Fibroblast of lung (primary cell): Measurements from ENCODE around the gene ANKS1B. TPM values are rescaled to one million over a fixed set of nuclear protein-coding genes. Genes with fewer than 3 reads are reported as not detected.
"Not testable (repeated sequence)": the region's sequence is repeated elsewhere in the genome, so short reads cannot be mapped to it uniquely, and the experiment has no call there.

Experiments used
- DNase-seq, 2 donors: peaks; one replicate each; pipeline versions ENCODE4 v3.0.0 to v3.0.0-alpha.2; 2010; ENCODE audit warnings: low read depth in 2 of 2
- H2AFZ ChIP-seq: 2 replicates; pipeline ENCODE4 v1.5.1; 2012; ENCODE audit warnings: low read length, control low read depth, inconsistent platforms
- H3K27ac ChIP-seq: 2 replicates; pipeline ENCODE4 v1.5.1; 2011; ENCODE audit warnings: low read length, control low read depth; ENCODE audit not compliant: insufficient read depth
- H3K27me3 ChIP-seq: 2 replicates; pipeline ENCODE4 v1.5.1; 2011; ENCODE audit warnings: mild to moderate bottlenecking, low read length; ENCODE audit not compliant: control insufficient read depth, insufficient read depth
- H3K36me3 ChIP-seq: 2 replicates; pipeline ENCODE4 v1.5.1; 2011; ENCODE audit warnings: low read length; ENCODE audit not compliant: control insufficient read depth, insufficient read depth
- H3K4me1 ChIP-seq: 2 replicates; pipeline ENCODE4 v1.5.1; 2011; ENCODE audit warnings: low read length; ENCODE audit not compliant: control insufficient read depth, insufficient read depth; ENCODE audit errors: extremely low read depth
- H3K4me2 ChIP-seq: 2 replicates; pipeline ENCODE4 v1.5.1; 2011; ENCODE audit warnings: low read length, control low read depth; ENCODE audit not compliant: insufficient read depth; ENCODE audit errors: extremely low read depth
- H3K4me3 ChIP-seq, 4 experiments: fragments of 200-600 bp in 1 of 4; sonication (generic) in 1 of 4; replicated peaks in 1 of 4; 2 replicates each; pipeline ENCODE4 v1.5.1; 2011 to 2016; ENCODE audit warnings: low read length in 4 of 4, low read depth in 3 of 4, mild to moderate bottlenecking in 3 of 4, control low read depth in 2 of 4, inconsistent platforms in 1 of 4, mixed read lengths in 1 of 4; ENCODE audit not compliant: insufficient read depth in 1 of 4; ENCODE audit errors: control extremely low read depth in 1 of 4
- H3K79me2 ChIP-seq: 2 replicates; pipeline ENCODE4 v1.5.1; 2012; ENCODE audit warnings: mild to moderate bottlenecking, low read length, inconsistent platforms; ENCODE audit not compliant: control insufficient read depth, insufficient read depth
- H3K9ac ChIP-seq: 2 replicates; pipeline ENCODE4 v1.5.1; 2011; ENCODE audit warnings: mild to moderate bottlenecking, low read length, control low read depth; ENCODE audit not compliant: insufficient read depth
- H3K9me3 ChIP-seq: 2 replicates; pipeline ENCODE4 v1.5.1; 2012; ENCODE audit warnings: low read depth, low read length; ENCODE audit not compliant: control insufficient read depth, insufficient read depth
- H4K20me1 ChIP-seq: 2 replicates; pipeline ENCODE4 v1.5.1; 2011; ENCODE audit warnings: low read length; ENCODE audit not compliant: control insufficient read depth, insufficient read depth; ENCODE audit errors: extremely low read depth
- EZH2 ChIP-seq: IDR thresholded peaks from 2 replicates; pipeline ENCODE4 v1.5.1; 2012; ENCODE audit warnings: low read length, control low read depth, mild to moderate bottlenecking; ENCODE audit errors: missing control alignments
- polyA plus RNA-seq, 2 donors: library from polyadenylated mRNA; depleted of rRNA in 1 of 2; stranded (reverse) in 1 of 2; unstranded in 1 of 2; fragments of >200 nt; gene quantifications; 2 replicates each; pipeline ENCODE4 v1.2.1, GENCODE V29; 2011 to 2012; ENCODE audit warnings: missing spikeins in 1 of 2
- total RNA-seq: library from RNA; depleted of rRNA; stranded (reverse); fragments of >200 nt; gene quantifications from 2 replicates; pipeline ENCODE4 v1.2.1, GENCODE V29; 2014
- TF ChIP-seq, protein P1 (sequence below), 2 donors: IDR thresholded peaks in 1 of 2; conservative IDR thresholded peaks in 1 of 2; 1 replicate in 1 of 2; 2 replicates in 1 of 2; pipeline ENCODE4 v1.5.1; 2011 to 2012; ENCODE audit warnings: low read length in 2 of 2, control low read depth in 1 of 2, inconsistent platforms in 1 of 2, low read depth in 1 of 2, mild to moderate bottlenecking in 1 of 2

The ANKS1B gene
- total and polyA plus RNA-seq, 2 donors (not counting 1 experiment from before 2014, with no cell fraction given) = 0.11 to 0.83 TPM

GRCh38 chr12:98970210-98970609 is 1014.5 kb downstream of the ANKS1B start:
- no peak for DNase-seq
- TF ChIP-seq EZH2 = no peak
- TF ChIP-seq, protein P1, sequence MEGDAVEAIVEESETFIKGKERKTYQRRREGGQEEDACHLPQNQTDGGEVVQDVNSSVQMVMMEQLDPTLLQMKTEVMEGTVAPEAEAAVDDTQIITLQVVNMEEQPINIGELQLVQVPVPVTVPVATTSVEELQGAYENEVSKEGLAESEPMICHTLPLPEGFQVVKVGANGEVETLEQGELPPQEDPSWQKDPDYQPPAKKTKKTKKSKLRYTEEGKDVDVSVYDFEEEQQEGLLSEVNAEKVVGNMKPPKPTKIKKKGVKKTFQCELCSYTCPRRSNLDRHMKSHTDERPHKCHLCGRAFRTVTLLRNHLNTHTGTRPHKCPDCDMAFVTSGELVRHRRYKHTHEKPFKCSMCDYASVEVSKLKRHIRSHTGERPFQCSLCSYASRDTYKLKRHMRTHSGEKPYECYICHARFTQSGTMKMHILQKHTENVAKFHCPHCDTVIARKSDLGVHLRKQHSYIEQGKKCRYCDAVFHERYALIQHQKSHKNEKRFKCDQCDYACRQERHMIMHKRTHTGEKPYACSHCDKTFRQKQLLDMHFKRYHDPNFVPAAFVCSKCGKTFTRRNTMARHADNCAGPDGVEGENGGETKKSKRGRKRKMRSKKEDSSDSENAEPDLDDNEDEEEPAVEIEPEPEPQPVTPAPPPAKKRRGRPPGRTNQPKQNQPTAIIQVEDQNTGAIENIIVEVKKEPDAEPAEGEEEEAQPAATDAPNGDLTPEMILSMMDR (conservative IDR thresholded peaks at IDR 0.05 in 1 of 2, IDR thresholded peaks at IDR 0.05 in 1 of 2; ENCODE audit: low read depth in 1 of 2, low read length in 2 of 2) = no peak
- H2AFZ ChIP-seq = no peak overlapping the region
- no peaks in the 10 kb centered on the region for H3K79me2 ChIP-seq
- H3K9ac ChIP-seq = no peak overlapping the region
- H3K27ac ChIP-seq = no peak overlapping the region
- H3K4me3 ChIP-seq = no peak overlapping the region
- no peaks in the 10 kb centered on the region for H3K9me3 ChIP-seq
- H3K27me3 ChIP-seq = no peaks in the 10 kb centered on the region
- no peaks in the 10 kb centered on the region for H3K36me3 ChIP-seq
- no peaks in the 10 kb centered on the region for H3K4me1 ChIP-seq
- H3K4me2 ChIP-seq = no peak overlapping the region
- H4K20me1 ChIP-seq = no peaks in the 10 kb centered on the region

DNA sequence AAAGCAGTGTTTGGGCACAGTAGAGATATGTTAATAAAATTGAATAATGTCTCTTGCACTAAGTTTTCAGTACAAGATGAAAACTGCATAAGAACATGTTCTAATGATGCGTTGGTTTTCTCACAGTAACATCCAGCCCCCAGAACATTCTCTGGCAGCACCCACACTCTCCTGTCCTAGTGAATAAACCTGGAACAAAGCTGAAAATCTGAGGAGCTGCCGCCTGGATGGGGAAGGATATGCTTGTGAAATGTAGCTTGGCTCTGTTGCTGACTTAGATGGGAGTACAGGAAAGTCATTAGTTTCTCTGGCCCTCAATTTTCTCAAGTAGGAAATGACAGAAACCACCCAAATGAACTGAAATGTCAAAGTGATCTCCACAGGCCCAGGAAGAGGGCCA is 1015.8 kb downstream of the ANKS1B start:
- H3K9me3 ChIP-seq = no peaks in the 10 kb centered on the region
- no peaks in the 10 kb centered on the region for H4K20me1 ChIP-seq
- TF ChIP-seq, protein P1 (conservative IDR thresholded peaks at IDR 0.05 in 1 of 2, IDR thresholded peaks at IDR 0.05 in 1 of 2; ENCODE audit: low read depth in 1 of 2, low read length in 2 of 2) = no peak
- no peak for TF ChIP-seq EZH2
- H3K4me3 ChIP-seq = no peak overlapping the region
- H3K9ac ChIP-seq = no peak overlapping the region
- H3K79me2 ChIP-seq = no peaks in the 10 kb centered on the region
- no peak overlapping the region for H2AFZ ChIP-seq
- no peak for DNase-seq
- H3K36me3 ChIP-seq = no peaks in the 10 kb centered on the region
- H3K27me3 ChIP-seq = no peaks in the 10 kb centered on the region
- H3K27ac ChIP-seq = no peak overlapping the region
- H3K4me1 ChIP-seq = no peaks in the 10 kb centered on the region
- no peak overlapping the region for H3K4me2 ChIP-seq

DNA sequence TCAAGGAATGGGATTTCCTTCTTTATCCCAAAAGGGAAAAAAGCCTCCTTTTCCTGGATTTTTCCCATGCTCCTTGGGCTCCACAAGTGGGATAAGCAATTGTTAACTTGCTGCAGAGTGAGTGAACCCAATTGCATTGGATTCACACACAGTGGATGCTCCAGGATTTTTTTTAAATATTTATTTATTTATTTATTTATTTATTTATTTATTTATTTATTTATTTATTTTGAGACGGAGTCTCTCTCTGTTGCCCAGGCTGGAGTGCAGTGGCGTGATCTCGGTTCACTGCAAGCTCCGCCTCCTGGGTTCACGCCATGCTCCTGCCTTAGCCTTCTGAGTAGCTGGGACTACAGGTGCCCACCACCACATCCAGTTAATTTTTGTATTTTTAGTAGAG is 1027.6 kb downstream of the ANKS1B start:
- H3K9me3 ChIP-seq, H2AFZ ChIP-seq, H3K4me3 ChIP-seq, H3K27ac ChIP-seq, H3K4me2 ChIP-seq, H3K36me3 ChIP-seq, H3K4me1 ChIP-seq, DNase-seq, H4K20me1 ChIP-seq, H3K9ac ChIP-seq, H3K79me2 ChIP-seq, H3K27me3 ChIP-seq: not testable (repeated sequence)
